T1000 (cell line): ENCODE measurements around the gene TRIM33.
"Not testable (repeated sequence)": the region's sequence is repeated elsewhere in the genome, so short reads cannot be mapped to it uniquely, and the experiment has no call there.

Source experiments
- DNase-seq: peaks from one replicate; lab custom pipeline; 2025; ENCODE audit warnings: mixed read lengths; lab: John Stamatoyannopoulos, UW

TRIM33 gene

DNA sequence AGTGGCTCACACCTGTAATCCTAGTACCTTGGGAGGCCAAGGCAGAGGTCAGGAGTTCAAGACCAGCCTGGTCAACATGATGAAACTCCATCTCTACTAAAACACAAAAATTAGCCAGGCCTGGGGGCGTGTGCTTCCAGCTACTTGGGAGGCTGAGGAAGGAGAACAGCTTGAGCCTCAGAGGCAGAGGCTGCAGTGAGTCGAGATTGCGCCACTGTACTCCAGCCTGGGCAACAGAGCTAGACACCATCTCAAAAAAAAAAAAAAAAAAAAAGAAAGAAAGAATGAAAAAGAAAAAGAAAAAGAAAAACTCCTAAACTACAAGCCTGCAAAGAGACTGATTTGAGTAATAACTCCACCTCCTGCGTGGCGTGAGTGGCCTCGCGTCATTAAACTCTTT lies 92.1 kb downstream of the TRIM33 start:
- DNase-seq, result not testable (repeated sequence)

DNA sequence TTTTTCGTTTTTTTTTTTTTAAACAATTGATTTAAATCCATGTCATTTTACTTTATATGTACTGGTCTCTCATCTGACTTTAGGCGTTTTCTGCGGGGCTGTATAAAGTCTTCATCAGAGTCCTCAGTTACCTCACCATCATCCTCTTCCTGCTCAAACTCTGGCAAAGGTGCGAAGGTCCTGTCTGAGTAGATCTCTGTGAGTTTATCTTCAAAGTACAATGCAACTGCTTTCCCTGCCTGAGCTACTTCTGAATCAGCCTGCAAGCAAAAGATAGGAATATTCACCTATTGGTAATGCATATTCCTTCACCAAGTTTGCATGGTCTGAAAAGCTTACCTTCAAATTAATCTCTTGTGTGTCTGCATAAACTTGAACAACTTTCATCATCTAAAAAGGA lies 113.4 kb downstream of the TRIM33 start:
- no peak for DNase-seq

DNA sequence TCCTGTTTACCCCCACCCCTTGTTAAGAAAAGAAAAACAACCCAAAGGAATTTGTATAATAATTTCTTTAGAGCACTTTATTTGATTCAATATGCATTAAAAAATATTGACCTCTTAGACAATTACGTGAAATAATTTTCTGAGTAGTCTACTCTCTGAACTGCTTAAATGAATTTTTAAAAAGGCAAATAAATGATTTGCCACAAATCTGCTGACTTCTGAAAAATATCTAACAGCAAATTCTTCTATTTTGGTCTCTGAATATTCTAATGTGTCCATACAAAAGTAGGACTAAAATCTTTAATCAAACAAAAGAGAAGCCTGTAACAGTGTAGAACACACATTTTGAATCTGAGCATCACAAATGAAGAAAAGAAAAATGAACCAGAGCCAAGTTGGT lies 115.1 kb downstream of the TRIM33 start:
- no peak for DNase-seq

DNA sequence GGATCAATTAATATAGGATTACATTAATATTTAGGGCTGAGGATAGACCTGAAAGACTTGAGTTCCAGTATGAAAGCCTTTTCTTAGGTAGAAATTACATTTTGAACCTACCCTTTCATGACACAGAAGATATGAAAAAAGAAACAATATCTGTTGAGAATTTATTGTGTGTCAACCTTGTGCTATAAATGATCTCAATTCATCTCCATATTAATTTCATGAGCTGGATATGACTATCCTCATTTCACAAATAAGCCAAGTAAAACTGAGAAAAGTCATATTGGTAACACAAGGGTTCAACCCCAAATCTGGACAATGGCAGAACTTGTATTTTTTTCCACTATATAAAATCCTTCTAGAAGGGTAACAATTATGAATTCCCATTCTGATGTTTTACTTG lies 120.0 kb downstream of the TRIM33 start:
- DNase-seq, result no peak

GRCh38 chr1:114390361-114390760 lies 120.6 kb downstream of the TRIM33 start:
- DNase-seq, result no peak

- DNase-seq, result no peak
Measured at GRCh38 chr1:114388432-114389003, 122.5 kb downstream of the TRIM33 start.

GRCh38 chr1:114387585-114387984 lies 123.4 kb downstream of the TRIM33 start:
- DNase-seq, result not testable (repeated sequence)

DNA sequence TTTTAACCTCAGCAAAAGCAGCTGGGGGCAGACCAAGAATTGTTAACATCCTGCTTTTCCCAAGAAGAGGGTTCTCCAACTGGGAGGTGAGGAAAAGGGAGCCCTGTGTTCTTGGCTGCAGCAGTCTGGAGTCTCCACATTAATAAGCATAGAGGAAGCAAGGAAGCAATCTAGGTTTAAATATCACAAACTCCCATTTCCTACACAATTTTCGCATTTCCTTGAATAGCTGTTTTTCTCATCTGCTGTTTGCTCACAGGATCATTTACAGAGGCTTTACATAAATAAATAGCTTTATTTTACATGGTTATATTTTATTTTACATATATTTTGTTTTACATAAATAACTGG lies 124.0 kb downstream of the TRIM33 start:
- DNase-seq, result no peak

GRCh38 chr1:114386129-114387009 lies 124.6 kb downstream of the TRIM33 start:
- no peak for DNase-seq

GRCh38 chr1:114384922-114385321 lies 126.1 kb downstream of the TRIM33 start:
- no peak for DNase-seq

DNA sequence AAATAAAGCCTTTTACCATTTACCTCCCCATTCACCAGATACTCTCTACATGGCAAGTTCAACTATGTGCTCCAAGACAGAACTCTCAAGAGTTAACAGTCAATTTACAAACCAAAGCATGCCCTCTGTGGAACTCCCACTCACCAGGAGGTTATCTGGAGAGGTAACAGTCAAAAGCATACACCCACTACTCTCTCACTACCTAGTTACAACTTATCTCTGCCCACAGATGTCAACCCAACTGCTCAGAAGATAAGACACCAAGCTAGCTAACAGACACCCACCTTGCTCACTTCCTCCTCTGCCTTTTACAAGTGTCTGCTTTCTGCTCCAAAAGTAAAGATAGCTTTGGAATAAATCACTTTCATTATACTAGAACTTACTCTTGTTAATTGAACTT lies 131.0 kb downstream of the TRIM33 start:
- no peak for DNase-seq

DNA sequence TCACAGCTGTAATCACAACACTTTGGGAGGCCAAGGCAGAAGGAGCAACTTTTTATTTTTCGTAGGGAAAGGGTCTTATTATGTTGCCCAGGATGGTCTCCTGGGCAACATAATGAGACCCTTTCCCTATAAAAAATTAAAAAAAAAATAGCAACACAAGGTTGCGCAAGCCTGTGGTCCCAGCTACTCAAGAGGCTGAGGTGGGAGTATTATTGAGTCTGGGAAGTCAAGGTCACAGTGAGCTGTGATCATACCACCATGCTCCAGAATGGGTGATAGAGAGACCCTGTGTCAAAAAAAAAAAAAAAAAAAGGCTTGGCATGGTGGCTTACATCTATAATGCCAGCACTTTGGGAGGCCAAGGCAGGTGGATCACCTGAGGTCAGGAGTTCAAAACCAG lies 131.6 kb downstream of the TRIM33 start:
- DNase-seq, result no peak

DNA sequence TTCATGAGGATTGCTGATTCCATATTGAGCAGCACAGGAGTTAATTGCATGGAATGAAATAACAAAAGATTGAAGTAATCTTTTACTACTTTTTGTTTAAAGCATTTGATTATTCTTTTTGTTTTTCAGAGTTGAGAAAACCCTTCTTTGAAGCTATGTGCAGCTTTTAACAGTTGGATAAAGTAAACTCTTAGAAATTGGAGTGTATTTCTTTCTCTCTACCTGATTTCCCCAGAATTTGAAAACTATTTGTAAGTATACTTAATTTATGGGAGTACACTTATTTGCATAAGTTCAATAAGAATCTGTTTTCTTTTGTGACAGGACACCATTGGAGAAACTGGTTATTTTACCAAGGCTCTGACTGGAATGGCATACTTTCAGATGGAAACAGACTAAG lies 133.6 kb downstream of the TRIM33 start:
- DNase-seq, result no peak

DNA sequence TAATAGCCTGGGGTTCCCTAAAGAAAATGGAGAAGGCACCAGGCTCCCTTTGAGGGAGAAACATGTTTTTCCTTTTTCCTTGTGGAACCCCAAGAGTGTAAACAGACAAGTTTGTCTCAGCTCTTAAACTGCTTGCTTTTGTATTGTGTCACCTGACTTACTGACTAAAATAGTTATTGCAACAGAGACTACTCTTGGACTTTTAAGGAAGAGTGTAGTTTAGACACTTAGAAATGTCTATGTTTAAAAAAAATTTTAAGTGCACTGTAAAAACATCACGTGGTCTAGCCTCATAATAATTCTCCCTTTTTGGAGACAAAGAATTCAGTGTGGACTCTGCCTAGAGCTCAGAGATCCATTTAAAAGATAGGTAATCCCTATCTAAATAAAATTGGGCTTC lies 141.1 kb downstream of the TRIM33 start:
- DNase-seq, result no peak

GRCh38 chr1:114369266-114369919 lies 141.6 kb downstream of the TRIM33 start:
- DNase-seq, result not testable (repeated sequence)

DNA sequence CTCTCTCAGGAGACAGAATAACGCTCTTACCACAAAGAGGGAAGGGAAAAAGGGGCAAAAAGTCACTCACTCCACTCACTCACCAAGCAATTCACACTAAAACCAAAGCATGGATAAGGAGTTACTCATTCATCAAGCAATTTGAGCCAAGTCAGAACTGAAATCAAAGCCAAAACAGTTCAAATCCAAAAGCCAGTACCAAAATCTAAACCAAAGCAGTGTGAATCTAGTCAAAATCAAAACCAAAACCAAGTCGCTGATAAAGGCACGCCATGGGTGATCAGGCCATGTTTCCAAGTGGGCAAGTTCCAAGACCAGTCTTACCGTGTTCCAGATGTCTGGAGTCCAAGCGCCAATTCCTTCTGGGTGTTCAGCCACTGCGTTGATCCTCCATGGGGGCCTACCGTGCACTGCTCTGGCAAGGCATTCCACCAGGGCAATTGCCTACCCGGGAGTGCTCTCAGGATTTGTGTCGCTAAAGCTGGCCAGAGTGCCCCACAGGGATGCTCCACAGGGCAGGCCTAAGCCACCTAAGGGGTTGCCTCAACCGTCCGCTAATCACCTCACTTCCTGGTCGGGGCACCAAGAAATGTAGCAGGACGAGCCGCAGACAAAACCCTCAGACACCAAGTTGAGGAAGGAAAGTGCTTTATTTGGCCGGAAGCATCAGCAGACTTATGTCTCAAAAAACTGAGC lies 142.3 kb downstream of the TRIM33 start:
- DNase-seq, result no peak

DNA sequence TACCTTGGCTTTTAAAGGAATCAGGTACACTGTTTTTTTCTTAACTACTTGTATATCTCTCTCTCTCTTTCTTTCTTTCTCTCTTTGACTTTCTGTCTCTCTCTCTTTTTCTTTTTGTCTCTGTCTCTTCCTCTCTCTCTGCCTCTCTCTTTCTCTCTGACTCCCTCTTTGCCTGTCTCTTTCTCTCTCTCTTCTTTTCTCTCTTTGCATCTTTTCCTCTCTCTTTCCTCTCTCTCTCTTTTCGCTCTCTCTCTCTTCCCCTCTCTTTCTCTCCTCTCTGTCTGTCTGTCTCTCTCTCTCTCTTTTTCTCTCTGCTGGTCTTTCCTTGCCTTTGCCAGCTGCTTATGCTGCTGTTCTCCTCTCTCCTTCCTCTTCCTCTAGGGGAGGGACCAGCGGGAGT lies 143.2 kb downstream of the TRIM33 start:
- no peak for DNase-seq

DNA sequence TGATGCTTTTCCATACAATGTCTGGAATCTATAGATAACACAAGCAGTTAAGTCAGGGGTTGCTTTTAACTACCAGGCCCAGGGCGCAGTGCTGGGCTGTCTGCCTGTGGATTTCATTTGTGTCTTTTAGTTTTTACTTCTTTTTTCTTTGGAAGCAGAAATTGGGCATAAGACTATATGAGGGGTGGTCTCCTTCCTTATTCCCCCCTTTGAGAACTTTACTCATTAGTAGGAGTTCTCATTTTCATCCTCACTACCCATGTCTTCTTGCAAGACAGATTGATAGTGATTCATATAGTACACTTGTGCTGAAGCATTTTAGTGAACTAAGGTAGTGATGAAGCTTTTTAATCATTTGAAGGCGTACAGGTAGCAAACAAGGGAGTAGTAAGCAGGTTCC lies 147.8 kb downstream of the TRIM33 start:
- DNase-seq, result not testable (repeated sequence)

DNA sequence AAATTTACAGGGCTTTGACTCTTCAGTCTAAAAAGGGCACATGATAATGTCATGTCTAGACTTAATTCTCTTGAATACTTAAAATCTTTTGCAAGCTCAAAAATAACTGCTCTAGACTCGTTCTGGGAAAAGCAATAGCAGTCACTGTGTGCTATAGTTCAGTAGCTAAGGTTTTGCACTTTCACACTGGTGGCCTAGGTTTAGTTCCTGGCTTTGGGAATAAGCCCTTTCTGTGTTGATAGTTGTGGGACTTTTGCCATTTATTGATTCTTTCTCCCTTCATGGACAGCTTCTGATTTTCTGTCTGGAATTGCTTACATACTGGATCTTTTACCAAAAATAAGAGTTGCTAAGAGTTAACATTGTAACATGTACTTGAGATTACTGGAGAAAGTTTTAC lies 151.2 kb downstream of the TRIM33 start:
- DNase-seq, result no peak

DNA sequence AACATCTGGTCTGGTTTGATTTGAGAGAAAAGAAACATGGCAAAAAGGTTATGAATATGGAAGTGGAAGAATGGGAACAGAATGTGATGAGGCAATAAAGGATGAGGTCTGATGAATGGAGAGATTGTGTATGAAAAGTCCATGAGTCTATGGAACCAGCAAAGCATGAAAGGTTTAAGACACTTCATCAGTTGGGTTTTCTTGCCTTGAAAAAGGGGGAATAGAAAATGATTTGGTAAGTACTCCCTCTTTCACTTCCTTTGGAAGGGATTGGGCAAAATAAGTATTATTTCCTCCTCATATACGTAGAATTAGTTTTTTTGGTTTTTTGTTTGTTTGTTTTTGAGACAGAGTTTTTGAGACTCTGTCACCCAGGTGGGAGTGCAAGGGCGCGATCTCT lies 155.8 kb downstream of the TRIM33 start:
- DNase-seq, result no peak

- DNase-seq, result no peak
Measured at GRCh38 chr1:114353262-114353661, 157.7 kb downstream of the TRIM33 start.

- DNase-seq, result no peak
Measured at GRCh38 chr1:114352797-114353196, 158.2 kb downstream of the TRIM33 start.
